Activated CD4-positive, alpha-beta T cell treated with anti-CD3 and anti-CD28 coated beads, Interleukin-2, Interleukin-6, amounts not matched to agents 100 ng/mL and 50 ng/mL, durations not matched to agents 16 hours and 8 hours (primary cell): ENCODE measurements around the gene C19orf85.

ENCODE experiments used
- DNase-seq: peaks from one replicate; pipeline ENCODE4 v3.0.0-alpha.2; 2020

C19orf85 gene

DNA sequence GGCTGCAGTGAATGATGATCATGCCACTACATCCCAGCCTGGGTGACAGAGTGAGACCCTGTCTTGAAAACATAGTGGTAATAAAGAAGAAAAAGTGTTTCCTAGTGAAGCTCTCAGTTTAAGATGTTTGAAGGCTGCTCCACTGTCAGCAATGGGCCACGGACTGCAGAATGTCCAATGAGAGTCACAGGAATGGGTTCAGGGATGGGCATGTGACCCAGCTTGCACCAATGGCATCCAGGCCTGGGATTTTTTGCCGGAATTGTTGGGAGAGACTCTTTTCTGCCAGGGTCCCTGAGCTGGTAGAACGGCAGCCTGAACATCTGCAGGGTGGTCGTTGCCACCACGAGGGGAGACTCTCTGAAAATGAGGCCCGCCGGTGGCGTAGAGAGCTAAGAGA is 27.7 kb downstream of the C19orf85 start:
- no peak for DNase-seq

DNA sequence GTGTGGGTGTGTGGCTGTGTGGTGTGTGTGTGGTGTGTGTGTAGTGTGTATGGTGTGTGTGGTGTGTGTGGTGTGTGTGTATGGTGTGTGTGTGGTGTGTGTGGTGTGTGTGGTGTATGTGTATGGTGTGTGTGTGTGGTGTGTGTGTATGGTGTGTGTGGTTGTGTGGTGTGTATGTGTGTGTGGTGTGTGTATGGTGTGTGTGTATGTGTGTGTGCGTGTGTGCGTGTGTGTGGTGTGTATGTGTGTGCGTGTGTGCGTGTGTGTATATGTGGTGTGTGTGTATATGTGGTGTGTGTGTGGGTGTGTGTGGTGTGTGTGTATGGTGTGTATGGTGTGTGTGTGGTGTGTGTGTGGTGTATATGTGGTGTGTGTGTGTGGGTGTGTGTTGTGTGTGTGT is 29.5 kb downstream of the C19orf85 start:
- DNase-seq = no peak

DNA sequence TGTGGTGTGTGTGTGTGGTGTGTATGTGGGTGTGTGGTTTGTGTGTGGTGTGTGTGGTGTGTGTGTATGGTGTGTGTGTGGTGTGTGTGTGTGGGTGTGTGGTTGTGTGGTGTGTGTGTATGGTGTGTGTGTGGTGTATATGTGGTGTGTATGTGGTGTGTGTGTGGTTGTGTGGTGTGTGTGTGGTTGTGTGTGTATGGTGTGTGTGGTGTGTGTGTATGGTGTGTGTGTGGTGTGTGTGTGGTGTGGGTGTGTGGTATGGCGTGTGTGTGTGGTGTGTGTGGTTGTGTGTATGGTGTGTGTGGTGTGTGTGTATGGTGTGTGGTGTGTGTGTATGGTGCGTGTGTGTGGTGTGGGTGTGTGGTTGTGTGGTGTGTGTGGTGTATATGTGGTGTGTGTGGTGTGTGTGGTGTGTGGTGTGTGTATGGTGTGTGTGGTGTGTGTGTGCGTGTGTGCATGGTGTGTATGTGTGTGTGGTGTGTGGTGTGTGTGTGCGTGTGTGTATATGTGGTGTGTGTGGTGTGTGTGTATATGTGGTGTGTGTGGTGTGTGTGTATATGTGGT is 30.1 kb downstream of the C19orf85 start:
- DNase-seq = no peak

DNA sequence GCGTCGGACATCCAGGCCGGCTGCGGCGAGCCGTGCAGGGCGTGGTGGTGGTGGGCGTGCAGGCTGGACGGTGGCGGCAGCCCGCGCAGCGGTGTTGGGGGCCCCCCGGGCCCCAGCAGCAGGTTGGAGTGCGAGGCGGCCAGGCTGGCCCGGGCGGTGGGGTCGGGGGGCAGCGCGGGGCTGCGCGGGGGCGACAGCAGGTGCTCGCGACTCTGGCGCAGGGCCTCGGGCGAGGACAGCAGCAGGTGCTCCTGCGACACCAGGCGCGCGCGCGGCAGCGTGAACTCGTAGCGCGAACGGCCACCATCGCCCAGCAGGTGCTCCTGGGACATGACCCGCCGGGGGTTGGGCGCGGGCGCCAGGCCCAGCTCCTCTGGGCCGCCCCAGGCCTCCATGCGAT is 31.3 kb downstream of the C19orf85 start:
- no peak for DNase-seq

DNA sequence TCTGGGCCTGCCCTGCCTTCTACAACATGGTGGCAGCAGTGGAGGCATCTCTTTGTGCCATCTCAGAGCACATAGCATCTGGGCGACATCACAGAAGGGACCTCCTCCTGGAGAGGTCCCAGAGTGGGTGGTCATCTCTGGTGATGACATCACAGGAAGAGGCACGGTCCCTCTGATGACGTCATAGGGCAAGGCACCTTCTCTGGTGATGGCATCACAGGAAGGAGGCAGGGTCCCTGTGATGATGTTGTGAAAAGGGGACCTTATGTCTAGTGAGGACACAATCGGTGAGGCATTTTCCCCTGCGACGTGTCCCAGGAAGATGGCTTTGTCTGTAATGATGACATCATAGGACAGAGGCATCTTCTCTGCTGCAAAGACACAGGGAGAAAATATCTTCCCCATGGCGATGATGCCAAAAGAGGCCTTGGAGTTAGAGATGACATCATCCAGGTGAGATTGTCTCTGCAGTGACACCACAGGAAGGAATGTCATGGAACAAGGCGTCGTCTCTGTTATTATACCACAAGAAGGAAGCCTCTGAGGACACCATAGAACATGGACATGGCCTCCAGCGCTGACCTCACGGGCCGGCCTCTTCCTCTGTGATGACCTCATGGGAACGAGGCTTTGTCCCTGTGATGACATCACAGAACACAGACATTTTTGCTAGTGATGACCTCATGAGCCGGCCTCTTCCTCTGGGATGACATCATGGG is 32.2 kb downstream of the C19orf85 start:
- DNase-seq = no peak

DNA sequence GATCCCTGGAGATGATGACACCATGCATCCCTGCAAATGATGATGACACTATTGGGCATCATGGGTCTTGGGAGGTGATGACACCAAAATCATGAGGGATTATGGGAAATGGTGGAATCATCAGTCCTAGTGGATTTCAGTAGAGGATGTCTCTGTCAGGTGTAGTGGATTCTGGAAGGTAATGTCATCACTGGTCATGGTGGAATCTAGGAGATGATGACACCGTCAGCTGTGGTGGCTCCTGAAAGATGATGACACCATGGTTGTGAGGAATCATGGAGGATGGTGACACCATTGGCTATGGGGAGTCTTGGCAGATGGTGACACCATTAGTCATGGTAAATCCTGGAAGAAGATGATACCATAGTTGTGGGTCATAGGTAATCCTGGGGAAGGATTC is 33.4 kb downstream of the C19orf85 start:
- DNase-seq = no peak

DNA sequence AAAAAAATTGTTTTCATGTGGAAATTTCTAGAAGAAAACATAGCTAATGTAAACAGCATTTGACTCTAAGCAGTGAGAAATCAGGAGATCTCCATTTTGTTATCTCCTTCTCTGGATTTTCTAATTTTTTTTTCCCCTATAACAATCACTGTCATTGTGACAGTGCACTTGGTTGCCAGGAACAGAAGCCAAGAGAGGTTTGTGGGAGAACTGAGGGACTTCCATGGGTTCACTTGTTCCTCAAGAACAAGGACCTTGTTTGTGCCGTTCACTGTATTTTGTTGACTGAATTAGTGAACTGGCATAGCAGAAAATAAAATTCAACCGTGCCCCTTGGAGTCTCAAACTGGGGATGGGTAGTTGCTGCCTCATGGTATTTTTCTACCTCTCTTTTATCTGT is 38.5 kb downstream of the C19orf85 start:
- DNase-seq = no peak

DNA sequence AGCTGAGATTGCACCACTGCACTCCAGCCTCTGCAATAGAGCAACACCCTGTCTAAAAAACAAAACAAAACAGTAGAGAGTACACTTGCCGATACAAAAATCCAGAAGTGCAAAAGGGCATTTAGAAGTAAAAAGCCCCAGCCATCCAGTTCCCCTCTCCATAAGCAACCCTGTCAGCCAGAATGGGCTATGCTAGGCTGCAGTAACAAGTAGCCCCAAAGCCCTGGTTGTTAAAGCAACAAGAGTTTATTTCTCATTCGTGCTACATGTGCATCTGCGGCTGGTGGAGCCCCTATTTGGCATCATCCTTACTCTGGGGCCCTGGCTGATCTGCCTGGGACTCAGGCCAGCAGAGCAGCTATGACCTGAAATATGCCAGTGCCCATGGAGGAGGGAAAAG is 40.0 kb downstream of the C19orf85 start:
- no peak for DNase-seq

DNA sequence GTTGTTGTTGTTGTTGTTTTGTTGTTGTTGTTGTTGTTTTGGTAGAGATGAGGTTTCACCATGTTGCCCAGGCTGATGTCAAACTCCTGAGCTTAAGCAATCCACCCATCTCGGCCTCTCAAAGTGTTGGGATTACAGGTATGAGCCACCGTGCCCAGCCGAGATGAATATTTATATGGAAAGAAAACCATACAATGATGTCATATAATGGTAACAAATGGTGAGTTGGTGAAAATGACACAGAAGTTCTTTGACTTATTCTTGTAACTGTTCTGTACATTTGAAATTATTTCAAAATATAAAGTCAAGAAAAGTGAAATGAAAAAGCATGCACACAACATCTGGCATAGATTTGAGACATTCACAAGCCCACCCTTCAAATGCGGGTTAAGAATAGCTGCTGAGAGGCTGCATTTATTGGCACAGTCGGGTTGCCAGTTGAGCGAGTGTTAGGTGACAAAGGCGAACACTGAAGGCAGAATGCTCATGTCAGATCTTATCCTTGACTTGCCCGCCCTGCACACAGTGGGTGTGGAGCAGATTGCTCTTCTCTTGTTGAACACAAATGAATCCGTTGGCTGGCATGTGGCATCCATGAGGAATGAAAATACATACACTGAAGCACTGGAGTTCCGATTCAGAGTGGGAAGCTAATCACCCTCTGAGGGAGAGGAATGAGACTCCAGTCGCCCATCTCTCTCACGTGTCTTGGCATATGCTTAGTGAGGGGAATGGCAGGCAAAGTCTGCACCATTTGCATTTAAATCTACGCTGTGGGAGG is 41.1 kb downstream of the C19orf85 start:
- no peak for DNase-seq

DNA sequence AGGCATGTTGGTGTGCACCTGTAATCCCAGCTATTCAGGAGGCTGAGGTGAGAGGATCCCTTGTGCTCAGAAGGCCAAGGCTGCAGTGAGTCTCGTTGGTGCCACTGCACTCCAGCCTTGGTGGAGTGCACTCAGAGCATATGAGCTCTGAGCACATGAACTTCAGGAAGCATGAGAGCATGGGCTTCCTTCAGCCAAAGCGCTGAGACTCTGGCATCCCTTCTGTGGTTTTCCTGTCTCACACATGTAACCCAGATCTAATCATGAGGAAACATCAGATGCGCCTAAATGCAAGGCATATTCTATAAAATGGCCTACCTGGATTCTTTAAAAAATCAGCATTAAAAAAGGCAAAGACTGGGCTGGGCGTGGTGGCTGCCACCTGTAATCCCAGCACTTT is 43.3 kb downstream of the C19orf85 start:
- DNase-seq = peak; percentile 22

DNA sequence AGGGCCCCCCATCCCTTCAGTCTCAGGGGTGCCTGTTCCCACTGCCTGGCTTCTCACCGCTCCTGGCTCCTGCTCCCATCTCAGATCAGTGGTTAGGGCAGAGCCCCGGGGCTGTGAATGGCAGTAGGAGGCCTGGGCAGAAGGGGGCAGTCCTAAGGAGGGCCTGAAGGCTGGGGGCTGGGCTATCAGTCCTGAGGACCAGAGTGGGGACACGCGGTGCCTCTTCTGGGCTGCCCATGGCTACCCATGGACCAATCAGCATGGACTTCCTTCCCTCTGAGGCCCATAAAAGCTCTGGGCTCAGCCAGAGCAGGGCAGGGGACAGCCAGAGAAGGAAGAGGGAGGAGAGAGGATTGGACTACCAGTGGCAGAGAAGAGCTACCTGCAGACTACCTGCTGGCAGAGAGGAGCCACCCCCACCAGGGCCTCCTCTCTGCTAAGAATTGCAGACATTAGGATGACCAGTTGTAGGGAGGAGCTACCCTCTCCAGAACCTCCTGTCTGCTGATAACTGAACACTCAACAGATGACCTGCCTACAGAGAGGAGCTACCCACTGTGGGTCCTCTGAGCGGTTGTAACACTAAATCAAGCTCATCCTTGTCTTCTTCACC is 44.8 kb downstream of the C19orf85 start:
- no peak for DNase-seq

DNA sequence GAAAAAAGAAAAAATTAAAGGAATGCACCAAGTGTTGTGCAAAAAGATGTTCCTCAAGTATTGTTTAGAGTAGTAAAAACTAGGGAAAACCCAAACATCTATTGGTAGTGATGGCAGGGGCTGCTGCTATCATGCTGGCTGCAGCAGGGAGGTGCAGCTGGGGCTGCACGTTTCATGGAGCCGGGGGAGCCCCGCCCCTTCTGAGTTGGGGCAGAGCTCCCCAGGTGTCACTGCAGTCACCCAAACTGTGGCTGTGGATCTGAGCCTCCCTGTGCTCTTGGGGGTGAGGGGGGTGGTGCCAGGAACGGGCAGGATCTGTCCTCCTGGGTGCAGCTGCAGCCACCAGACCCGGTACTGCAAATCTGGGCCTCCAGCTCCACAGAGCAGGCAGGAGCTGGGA is 45.4 kb downstream of the C19orf85 start:
- DNase-seq = no peak

DNA sequence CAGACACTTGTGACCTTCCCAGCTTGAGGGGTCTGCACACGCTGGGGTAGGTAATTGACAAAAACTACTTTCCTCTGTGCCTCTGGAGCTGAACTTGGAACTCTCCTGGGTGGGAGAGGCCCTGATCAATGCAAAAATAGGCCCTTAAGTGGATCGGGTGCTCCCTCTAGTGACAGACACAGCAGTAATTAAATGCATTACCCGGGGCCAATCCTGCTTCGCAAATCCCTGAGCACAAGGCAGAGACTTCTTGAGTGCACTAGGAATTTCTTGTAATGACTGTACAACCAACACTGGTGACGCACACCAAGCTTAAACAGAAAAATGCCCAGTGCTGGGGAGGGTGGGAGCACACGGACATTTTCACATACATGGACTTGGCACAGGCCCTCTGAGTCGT is 46.4 kb downstream of the C19orf85 start:
- DNase-seq = peak; percentile 70
